ENCODE data around the gene DOC2A.

DNA sequence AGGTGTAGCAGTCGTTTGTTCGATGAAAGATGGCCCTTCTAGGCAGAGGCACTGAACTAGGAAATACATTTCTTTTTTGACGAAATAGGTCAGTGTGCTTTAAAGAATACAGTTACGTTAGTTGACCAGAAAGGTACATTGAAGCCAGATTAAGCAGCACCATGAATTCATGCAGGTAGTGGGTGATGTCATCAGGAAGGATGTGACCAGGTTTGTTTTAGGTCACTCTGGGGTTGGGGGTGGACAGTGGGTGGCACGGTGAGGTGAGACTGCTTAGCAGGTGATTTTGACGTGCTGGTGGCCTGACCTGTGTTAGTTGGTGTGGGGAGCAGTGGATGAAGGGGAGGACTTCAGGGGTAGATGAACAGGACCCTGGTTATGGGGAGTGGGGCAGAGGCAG is 11.2 kb downstream of the DOC2A start:
- TF ChIP-seq TAF1 (IDR thresholded peaks at IDR 0.05; ENCODE audit: borderline replicate concordance, low read depth, low read length) (no peak), RFX5 (IDR thresholded peaks at IDR 0.05; ENCODE audit: low read depth, low read length) (no peak), SPI1 (IDR thresholded peaks at IDR 0.05; ENCODE audit: borderline replicate concordance, insufficient read depth, low read depth, low read length) (no peak), SRF (IDR thresholded peaks at IDR 0.05; ENCODE audit: low read depth in 2 of 2, low read length in 2 of 2) (no peak), CREB1 (IDR thresholded peaks at IDR 0.05; ENCODE audit: low read depth) (no peak), POLR2AphosphoS5 (IDR thresholded peaks at IDR 0.05; ENCODE audit: low read length) (no peak), STAT1 (conservative IDR thresholded peaks at IDR 0.05) (no peak), EP300 (IDR thresholded peaks at IDR 0.05; ENCODE audit: borderline replicate concordance in 1 of 2, control insufficient read depth in 1 of 2, low read depth in 2 of 2, low read length in 2 of 2) (no peak), POLR2A (IDR thresholded peaks at IDR 0.05; ENCODE audit: low read depth, low read length) (no peak), NFIC (IDR thresholded peaks at IDR 0.05; ENCODE audit: low read depth, low read length) (no peak), EGR1 (IDR thresholded peaks at IDR 0.05; ENCODE audit: borderline replicate concordance in 1 of 2, low read depth in 2 of 2, low read length in 2 of 2) (no peak), NFXL1 (IDR thresholded peaks at IDR 0.05; ENCODE audit: borderline replicate concordance) (no peak)
- TF ChIP-seq, protein P1, sequence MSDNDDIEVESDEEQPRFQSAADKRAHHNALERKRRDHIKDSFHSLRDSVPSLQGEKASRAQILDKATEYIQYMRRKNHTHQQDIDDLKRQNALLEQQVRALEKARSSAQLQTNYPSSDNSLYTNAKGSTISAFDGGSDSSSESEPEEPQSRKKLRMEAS (IDR thresholded peaks at IDR 0.05; ENCODE audit: low read depth, low read length): no peak
- TF ChIP-seq, protein P2, sequence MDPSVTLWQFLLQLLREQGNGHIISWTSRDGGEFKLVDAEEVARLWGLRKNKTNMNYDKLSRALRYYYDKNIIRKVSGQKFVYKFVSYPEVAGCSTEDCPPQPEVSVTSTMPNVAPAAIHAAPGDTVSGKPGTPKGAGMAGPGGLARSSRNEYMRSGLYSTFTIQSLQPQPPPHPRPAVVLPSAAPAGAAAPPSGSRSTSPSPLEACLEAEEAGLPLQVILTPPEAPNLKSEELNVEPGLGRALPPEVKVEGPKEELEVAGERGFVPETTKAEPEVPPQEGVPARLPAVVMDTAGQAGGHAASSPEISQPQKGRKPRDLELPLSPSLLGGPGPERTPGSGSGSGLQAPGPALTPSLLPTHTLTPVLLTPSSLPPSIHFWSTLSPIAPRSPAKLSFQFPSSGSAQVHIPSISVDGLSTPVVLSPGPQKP (IDR thresholded peaks at IDR 0.05; ENCODE audit: low read depth, low read length): no peak

Measured in GM12878 (cell line).